GM21619 (cell line): Measurements from ENCODE around the gene BTRC.
A peak's percentile ranks its signal among the peaks of the same experiment; 100 is the strongest.
"Not testable (repeated sequence)": the region's sequence is repeated elsewhere in the genome, so short reads cannot be mapped to it uniquely, and the experiment has no call there.

Experiments used
- ATAC-seq: cut with Tn5 transposase; IDR thresholded peaks from one replicate; pipeline ENCODE4 v1.9.1; 2021; ENCODE audit not compliant: unreplicated experiment

BTRC gene

GRCh38 chr10:101577121-101577871, 223.3 kb downstream of the BTRC start:
- no peak for ATAC-seq

- ATAC-seq, result no peak
Measured at GRCh38 chr10:101578192-101578591, 224.2 kb downstream of the BTRC start.

- no peak for ATAC-seq
Measured at GRCh38 chr10:101578803-101579515, 225.0 kb downstream of the BTRC start.

- no peak for ATAC-seq
Measured at GRCh38 chr10:101579516-101579870, 225.5 kb downstream of the BTRC start.

GRCh38 chr10:101580486-101581399, 226.8 kb downstream of the BTRC start:
- ATAC-seq, result no peak

GRCh38 chr10:101585841-101586240, 231.9 kb downstream of the BTRC start:
- ATAC-seq, result no peak

- peak; percentile 98 for ATAC-seq
Measured at GRCh38 chr10:101587725-101588653, 234.0 kb downstream of the BTRC start, which contains the start of the genes DPCD and POLL. Gene DPCD (plus strand): TSS chr10:101588321. CDS start chr10:101588337, 16 bp downstream. Gene POLL (minus strand): TSS chr10:101588257. CDS start chr10:101587360, 897 bp downstream.

- ATAC-seq, result no peak
Measured at GRCh38 chr10:101588879-101589278, 234.9 kb downstream of the BTRC start.

- ATAC-seq, result not testable (repeated sequence)
Measured at GRCh38 chr10:101593331-101593730, 239.4 kb downstream of the BTRC start.

- ATAC-seq, result no peak
Measured at GRCh38 chr10:101595591-101596433, 241.8 kb downstream of the BTRC start.

- no peak for ATAC-seq
Measured at GRCh38 chr10:101597091-101597900, 243.3 kb downstream of the BTRC start.

- ATAC-seq, result no peak
Measured at GRCh38 chr10:101601541-101601940, 247.6 kb downstream of the BTRC start.

GRCh38 chr10:101602761-101603398, 248.9 kb downstream of the BTRC start:
- ATAC-seq, result peak; percentile 70
